Loucy (cell line): ENCODE results near the gene SSUH2.

Experiments
- H2AFZ ChIP-seq: fragments of 200-600 bp; sonication (generic); 2 replicates; pipeline ENCODE4 v1.6.0; 2016; ENCODE audit warnings: antibody characterized with exemption, mild to moderate bottlenecking, low read length, moderate library complexity
- H3F3A ChIP-seq: fragments of 200-600 bp; 2 replicates; pipeline ENCODE4 v1.6.0; 2016; ENCODE audit warnings: antibody characterized with exemption, low read depth, mild to moderate bottlenecking
- H3K27me3 ChIP-seq: fragments of 200-600 bp; sonication (generic); 2 replicates; pipeline ENCODE4 v1.6.1; 2014; ENCODE audit warnings: low read length, mild to moderate bottlenecking; ENCODE audit not compliant: insufficient read depth, poor library complexity, severe bottlenecking
- H3K36me3 ChIP-seq: fragments of 200-600 bp; sonication (generic); 2 replicates; pipeline ENCODE4 v1.6.1; 2016; ENCODE audit warnings: low read length; ENCODE audit not compliant: insufficient read depth
- H3K4me1 ChIP-seq: fragments of 200-600 bp; sonication (generic); 2 replicates; pipeline ENCODE4 v1.5.1; 2014; ENCODE audit warnings: low read length, mild to moderate bottlenecking; ENCODE audit not compliant: insufficient read depth, poor library complexity, severe bottlenecking
- H3K4me2 ChIP-seq: fragments of 200-600 bp; sonication (generic); 2 replicates; pipeline ENCODE4 v1.6.0; 2014; ENCODE audit warnings: antibody characterized with exemption, low read length, low read depth, mild to moderate bottlenecking; ENCODE audit not compliant: poor library complexity, severe bottlenecking
- H3K4me3 ChIP-seq: fragments of 200-600 bp; sonication (generic); 2 replicates; pipeline ENCODE4 v1.5.1; 2014; ENCODE audit warnings: low read length, mild to moderate bottlenecking, mixed read lengths; ENCODE audit not compliant: poor library complexity, severe bottlenecking
- H3K79me2 ChIP-seq: fragments of 200-600 bp; sonication (generic); 2 replicates; pipeline ENCODE4 v1.6.1; 2014; ENCODE audit warnings: low read length; ENCODE audit not compliant: insufficient read depth
- H3K9ac ChIP-seq: fragments of 200-600 bp; sonication (generic); 2 replicates; pipeline ENCODE4 v1.6.0; 2014; ENCODE audit warnings: mild to moderate bottlenecking, low read depth, low read length, moderate library complexity; ENCODE audit not compliant: poor library complexity, severe bottlenecking
- H3K9me2 ChIP-seq: fragments of 200-600 bp; sonication (generic); replicated peaks from 2 replicates; pipeline ENCODE4 v1.6.1; 2016; ENCODE audit warnings: low read depth, low read length, mixed read lengths
- H3K9me3 ChIP-seq: fragments of 200-600 bp; sonication (generic); 2 replicates; pipeline ENCODE4 v1.6.1; 2014; ENCODE audit warnings: mild to moderate bottlenecking, antibody characterized with exemption, low read length, low read depth; ENCODE audit not compliant: insufficient read depth
- H4K20me1 ChIP-seq: fragments of 200-600 bp; sonication (generic); 2 replicates; pipeline ENCODE4 v1.6.0; 2014; ENCODE audit warnings: antibody characterized with exemption, low read length, mild to moderate bottlenecking; ENCODE audit not compliant: insufficient read depth, poor library complexity, severe bottlenecking
- CTCF ChIP-seq: fragments of 200-600 bp; sonication (generic); conservative IDR thresholded peaks from 2 replicates; pipeline ENCODE4 v1.5.1; 2014; ENCODE audit warnings: mild to moderate bottlenecking, antibody characterized with exemption, low read length
- EZH2phosphoT487 ChIP-seq: fragments of 200-600 bp; IDR thresholded peaks from 2 replicates; pipeline ENCODE4 v1.6.1; 2018; ENCODE audit warnings: antibody characterized with exemption, mild to moderate bottlenecking, moderate library complexity, borderline replicate concordance

Gene SSUH2

DNA sequence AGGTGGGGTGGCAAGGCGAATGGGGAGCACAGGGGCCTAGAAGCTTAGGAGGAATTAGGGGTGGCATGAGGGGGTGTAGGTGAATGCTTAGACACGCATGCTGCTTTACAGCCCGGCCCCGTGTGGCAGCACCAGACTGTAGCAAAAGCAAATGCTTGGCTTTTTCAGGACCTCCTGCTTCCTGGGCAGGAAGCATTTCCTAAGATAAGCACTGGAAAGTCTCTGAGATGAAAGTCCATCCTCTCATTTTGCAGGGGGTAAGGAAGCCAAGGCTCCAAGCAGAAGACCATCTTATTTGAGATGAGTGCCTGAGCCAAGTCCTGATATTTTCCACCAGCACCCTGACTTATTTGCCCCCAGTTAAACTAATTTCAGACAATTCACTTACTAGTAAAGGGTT is 12.9 kb downstream of the SSUH2 start:
- H3K36me3 ChIP-seq: no peaks in the 10 kb centered on the region
- no peak overlapping the region for H2AFZ ChIP-seq
- H3K79me2 ChIP-seq: no peaks in the 10 kb centered on the region
- no peak for TF ChIP-seq EZH2phosphoT487
- TF ChIP-seq CTCF: no peak
- H3K4me1 ChIP-seq: no peaks in the 10 kb centered on the region
- no peaks in the 10 kb centered on the region for H4K20me1 ChIP-seq
- no peak overlapping the region for H3K9ac ChIP-seq
- no peak overlapping the region for H3K4me2 ChIP-seq
- H3K9me2 ChIP-seq: no peaks in the 10 kb centered on the region
- H3K9me3 ChIP-seq: no peaks in the 10 kb centered on the region
- no peaks in the 10 kb centered on the region for H3K27me3 ChIP-seq
- no peaks in the 10 kb centered on the region for H3F3A ChIP-seq
- H3K4me3 ChIP-seq: no peak overlapping the region

DNA sequence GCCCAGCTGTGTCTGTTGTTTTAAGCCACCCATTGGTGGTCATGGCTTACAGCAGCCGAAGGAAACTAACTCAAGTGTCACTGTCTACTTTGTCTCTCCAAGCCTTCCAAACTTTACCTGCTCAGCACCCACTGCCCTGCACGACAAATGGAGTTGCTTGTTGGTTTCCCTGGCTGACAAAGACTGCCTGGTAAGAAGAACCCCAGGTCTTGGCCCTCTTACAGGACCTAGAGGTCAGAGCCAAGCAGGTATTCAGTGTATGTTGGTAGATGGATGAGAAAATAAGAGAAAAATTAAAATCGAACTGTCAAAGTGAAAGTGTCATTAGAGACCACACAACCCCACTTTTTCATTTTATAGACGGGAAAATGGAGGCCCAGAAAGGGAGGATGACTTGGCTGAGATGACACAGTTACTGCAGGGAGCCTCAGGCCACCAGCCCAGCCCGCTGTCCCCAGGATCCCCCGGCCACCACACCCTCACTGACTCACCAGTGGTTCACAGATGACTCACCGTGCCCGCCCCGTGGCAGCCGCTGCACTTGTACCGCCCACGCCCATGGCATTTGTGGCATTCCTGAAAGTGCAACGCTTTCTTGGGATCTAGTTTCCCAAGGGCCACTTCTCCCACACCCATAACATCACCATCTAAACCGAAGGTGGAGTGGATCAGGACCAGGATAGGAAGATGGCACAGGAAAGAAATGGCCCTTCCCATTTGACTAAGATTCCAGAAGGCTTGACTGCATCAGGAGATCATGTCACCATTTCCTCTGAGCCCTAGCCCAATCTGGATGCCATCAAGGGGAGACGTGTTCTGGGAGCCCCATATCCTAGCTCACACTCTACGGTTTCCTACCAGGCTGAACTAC is 15.2 kb downstream of the SSUH2 start:
- Histone ChIP-seq H2AFZ (no peak overlapping the region), H3K36me3 (no peaks in the 10 kb centered on the region), H3K9ac (no peak overlapping the region), H3K9me3 (no peaks in the 10 kb centered on the region), H3K9me2 (no peaks in the 10 kb centered on the region), H3K4me2 (no peak overlapping the region), H3F3A (no peaks in the 10 kb centered on the region), H3K4me1 (no peaks in the 10 kb centered on the region), H4K20me1 (no peaks in the 10 kb centered on the region), H3K27me3 (no peaks in the 10 kb centered on the region), H3K4me3 (no peak overlapping the region), H3K79me2 (no peaks in the 10 kb centered on the region)
- TF ChIP-seq CTCF: no peak
- no peak for TF ChIP-seq EZH2phosphoT487

DNA sequence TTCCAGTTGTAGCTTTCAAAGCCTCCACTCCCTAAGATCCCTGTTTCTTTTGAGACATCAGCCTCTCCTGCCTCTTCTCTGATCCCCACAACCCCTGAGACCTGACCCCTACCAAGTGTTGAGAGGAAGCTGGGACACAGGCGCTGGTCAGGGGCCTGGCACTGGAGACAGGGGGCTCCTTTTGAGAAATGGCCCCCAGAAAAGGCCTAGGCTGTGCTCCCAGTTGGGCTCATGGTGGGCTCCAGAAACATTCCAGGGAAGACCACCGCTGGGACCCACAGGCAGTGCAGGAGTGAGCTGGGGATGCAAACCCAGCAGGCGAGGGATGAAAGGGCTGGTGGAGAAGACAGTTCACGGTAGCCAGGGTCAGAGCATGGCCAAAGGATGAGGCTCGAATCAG is 16.6 kb downstream of the SSUH2 start:
- no peak for TF ChIP-seq EZH2phosphoT487
- TF ChIP-seq CTCF: no peak
- no peak overlapping the region for H3K4me2 ChIP-seq
- H4K20me1 ChIP-seq: no peaks in the 10 kb centered on the region
- no peaks in the 10 kb centered on the region for H3K4me1 ChIP-seq
- H3K36me3 ChIP-seq: no peaks in the 10 kb centered on the region
- no peaks in the 10 kb centered on the region for H3K79me2 ChIP-seq
- H3F3A ChIP-seq: no peaks in the 10 kb centered on the region
- no peaks in the 10 kb centered on the region for H3K9me3 ChIP-seq
- no peaks in the 10 kb centered on the region for H3K27me3 ChIP-seq
- no peaks in the 10 kb centered on the region for H3K9me2 ChIP-seq
- no peak overlapping the region for H2AFZ ChIP-seq
- H3K9ac ChIP-seq: no peak overlapping the region
- H3K4me3 ChIP-seq: no peak overlapping the region
